Activated CD8-positive, alpha-beta memory T cell treated with anti-CD3 and anti-CD28 coated beads, Interleukin-2, amount 50 U/mL, for 1 hour (primary cell): ENCODE measurements around the gene ATP8A1.

Source experiments
- DNase-seq: peaks from one replicate; pipeline ENCODE4 v3.0.0-alpha.2; 2020; ENCODE audit errors: extremely low read depth

Gene ATP8A1

GRCh38 chr4:42364266-42365053, 292.4 kb downstream of the ATP8A1 start:
- DNase-seq = no peak

GRCh38 chr4:42363614-42364013, 293.3 kb downstream of the ATP8A1 start:
- DNase-seq = no peak

GRCh38 chr4:42362591-42362990, 294.3 kb downstream of the ATP8A1 start:
- no peak for DNase-seq

GRCh38 chr4:42361456-42361855, 295.4 kb downstream of the ATP8A1 start:
- DNase-seq = no peak

GRCh38 chr4:42360256-42360669, 296.6 kb downstream of the ATP8A1 start:
- DNase-seq = no peak

GRCh38 chr4:42359711-42360110, 297.2 kb downstream of the ATP8A1 start:
- no peak for DNase-seq
